ENCODE results near the gene PLEKHM3. TPM values are rescaled to one million over a fixed set of nuclear protein-coding genes. Genes with fewer than 3 reads are reported as not detected.

The PLEKHM3 gene
- total and polyA plus RNA-seq, 2 of the 4 experiments (the other 2 are of a cell fraction): 2.4 to 11.3 TPM

GRCh38 chr2:207863345-207863744, 162.0 kb downstream of the PLEKHM3 start:
- H3K23ac ChIP-seq (ENCODE audit: low read depth, low read length): no peak overlapping the region
- CTCF ChIA-PET: no interaction called here
- in situ Hi-C loops (cut with MboI; ENCODE audit: low sequenced_read_pairs): no loop called here

More at GRCh38 chr2:207863345-207863744, 162.0 kb downstream of the PLEKHM3 start:
- no peak overlapping the region for H2BK15ac ChIP-seq (ENCODE audit: low read depth, low read length)
- no peak overlapping the region for H3K9ac ChIP-seq (ENCODE audit: low read depth, low read length)
- no peak overlapping the region for H4K5ac ChIP-seq (ENCODE audit: low read depth, low read length)
- TF ChIP-seq SMC3 (IDR thresholded peaks at IDR 0.05; ENCODE audit: low read depth, low read length) (no peak), RFX5 (IDR thresholded peaks at IDR 0.05; ENCODE audit: low read depth, low read length) (no peak), BHLHE40 (IDR thresholded peaks at IDR 0.05; ENCODE audit: low read depth, low read length) (no peak), USF2 (IDR thresholded peaks at IDR 0.05; ENCODE audit: low read depth, low read length) (no peak), CEBPB (IDR thresholded peaks at IDR 0.05; ENCODE audit: low read depth, low read length) (no peak), ELK1 (IDR thresholded peaks at IDR 0.05; ENCODE audit: borderline replicate concordance, low read depth, low read length) (no peak), FOS (IDR thresholded peaks at IDR 0.05; ENCODE audit: low read depth, low read length) (no peak), RCOR1 (IDR thresholded peaks at IDR 0.05; ENCODE audit: insufficient replicate concordance, low read length) (no peak)
- H3K27me3 ChIP-seq (ENCODE audit: control insufficient read depth, insufficient read depth, low read length): no peaks in the 10 kb centered on the region
- H3K4me1 ChIP-seq (ENCODE audit: control insufficient read depth, insufficient read depth, low read length): no peaks in the 10 kb centered on the region
- H2BK20ac ChIP-seq (ENCODE audit: low read depth, low read length): no peak overlapping the region
- no peaks in the 10 kb centered on the region for H3K79me1 ChIP-seq (ENCODE audit: low read depth in 1 of 2, low read length in 2 of 2)
- H2AK9ac ChIP-seq (replicated peaks; ENCODE audit: low read depth, low read length, poor library complexity): no peak overlapping the region
- no peak overlapping the region for H4K8ac ChIP-seq (ENCODE audit: low read depth in 2 of 2, low read length in 2 of 2)
- no peak overlapping the region for H3K27ac ChIP-seq (ENCODE audit: insufficient read depth, low read length)
- no peak overlapping the region for H3K4ac ChIP-seq (ENCODE audit: low read depth, low read length)
- intact Hi-C loops (cut with micrococcal nuclease): no loop called here
- H3K9me3 ChIP-seq (ENCODE audit: control insufficient read depth, insufficient read depth, low read length): no peaks in the 10 kb centered on the region
- no peaks in the 10 kb centered on the region for H4K20me1 ChIP-seq (ENCODE audit: insufficient read depth, low read length)
- no peak overlapping the region for H2AFZ ChIP-seq (replicated peaks; ENCODE audit: low read length, poor library complexity)
- no peak overlapping the region for H3K4me2 ChIP-seq (ENCODE audit: low read depth, low read length)
- no peaks in the 10 kb centered on the region for H3K9me1 ChIP-seq (ENCODE audit: insufficient read depth, low read length)
- no peak overlapping the region for H2AK5ac ChIP-seq (ENCODE audit: low read depth, low read length)
- DNase-seq: no peak
- no peak overlapping the region for H2BK5ac ChIP-seq (ENCODE audit: low read depth, low read length, poor library complexity, severe bottlenecking)
- H3K14ac ChIP-seq (replicated peaks; ENCODE audit: low read depth, low read length): no peak overlapping the region
- H2BK120ac ChIP-seq (ENCODE audit: low read depth, low read length): no peak overlapping the region
- no peaks in the 10 kb centered on the region for H3K36me3 ChIP-seq (ENCODE audit: control insufficient read depth, insufficient read depth, low read length)
- H3K56ac ChIP-seq (ENCODE audit: extremely low read depth, insufficient read depth, low read length): no peak overlapping the region
- no peak for ATAC-seq (ENCODE audit: low read depth)
- dilution Hi-C loops (cut with HindIII; ENCODE audit: low sequenced_read_pairs, unreplicated experiment): no loop called here
- no TSS peak for BruUV-seq (replicated peaks)
- POLR2A ChIA-PET (ENCODE audit: unreplicated experiment): no interaction called here
- no peak overlapping the region for H3K18ac ChIP-seq (ENCODE audit: low read depth, low read length)
- no peak overlapping the region for H3K4me3 ChIP-seq (ENCODE audit: insufficient read depth, low read depth, low read length)
- 97% methylated on average over 5 of the region's 10 CpGs; no CpG with 5 or more reads in 1 of the 2 experiments for WGBS, 2 experiments (ENCODE audit: extremely low coverage in 2 of 2, insufficient read length in 1 of 2)
- no peak overlapping the region for H4K91ac ChIP-seq (ENCODE audit: insufficient read depth, low read depth, low read length)

Data from IMR-90 (cell line).